ENCODE measurements around the gene MPZL1.
"Not testable (repeated sequence)": the region's sequence is repeated elsewhere in the genome, so short reads cannot be mapped to it uniquely, and the experiment has no call there.

Gene MPZL1

DNA sequence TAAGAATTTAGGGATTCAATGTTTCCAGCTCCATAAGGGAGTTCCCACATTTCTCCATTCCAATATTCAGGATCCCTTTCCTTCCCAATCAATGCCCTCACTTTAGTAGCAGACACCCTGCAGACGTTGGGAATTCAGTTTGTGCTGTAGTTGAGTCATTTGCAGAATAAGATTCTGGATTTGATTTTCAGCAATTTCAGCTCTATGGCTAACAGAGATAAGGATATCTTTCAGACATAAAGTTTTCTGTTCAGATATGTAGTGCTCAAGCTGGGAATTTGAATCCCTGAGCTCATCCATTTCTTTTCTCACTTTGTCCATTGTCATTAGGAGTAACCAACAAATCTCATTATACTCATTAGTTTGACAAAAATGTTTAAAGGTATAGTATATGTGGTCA, 13.1 kb downstream of the MPZL1 start:
- DNase-seq (ENCODE audit: low spot score), result no peak
- TF ChIP-seq, protein P1, sequence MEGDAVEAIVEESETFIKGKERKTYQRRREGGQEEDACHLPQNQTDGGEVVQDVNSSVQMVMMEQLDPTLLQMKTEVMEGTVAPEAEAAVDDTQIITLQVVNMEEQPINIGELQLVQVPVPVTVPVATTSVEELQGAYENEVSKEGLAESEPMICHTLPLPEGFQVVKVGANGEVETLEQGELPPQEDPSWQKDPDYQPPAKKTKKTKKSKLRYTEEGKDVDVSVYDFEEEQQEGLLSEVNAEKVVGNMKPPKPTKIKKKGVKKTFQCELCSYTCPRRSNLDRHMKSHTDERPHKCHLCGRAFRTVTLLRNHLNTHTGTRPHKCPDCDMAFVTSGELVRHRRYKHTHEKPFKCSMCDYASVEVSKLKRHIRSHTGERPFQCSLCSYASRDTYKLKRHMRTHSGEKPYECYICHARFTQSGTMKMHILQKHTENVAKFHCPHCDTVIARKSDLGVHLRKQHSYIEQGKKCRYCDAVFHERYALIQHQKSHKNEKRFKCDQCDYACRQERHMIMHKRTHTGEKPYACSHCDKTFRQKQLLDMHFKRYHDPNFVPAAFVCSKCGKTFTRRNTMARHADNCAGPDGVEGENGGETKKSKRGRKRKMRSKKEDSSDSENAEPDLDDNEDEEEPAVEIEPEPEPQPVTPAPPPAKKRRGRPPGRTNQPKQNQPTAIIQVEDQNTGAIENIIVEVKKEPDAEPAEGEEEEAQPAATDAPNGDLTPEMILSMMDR (IDR thresholded peaks at IDR 0.05; ENCODE audit: extremely low read depth, missing control alignments), result no peak

DNA sequence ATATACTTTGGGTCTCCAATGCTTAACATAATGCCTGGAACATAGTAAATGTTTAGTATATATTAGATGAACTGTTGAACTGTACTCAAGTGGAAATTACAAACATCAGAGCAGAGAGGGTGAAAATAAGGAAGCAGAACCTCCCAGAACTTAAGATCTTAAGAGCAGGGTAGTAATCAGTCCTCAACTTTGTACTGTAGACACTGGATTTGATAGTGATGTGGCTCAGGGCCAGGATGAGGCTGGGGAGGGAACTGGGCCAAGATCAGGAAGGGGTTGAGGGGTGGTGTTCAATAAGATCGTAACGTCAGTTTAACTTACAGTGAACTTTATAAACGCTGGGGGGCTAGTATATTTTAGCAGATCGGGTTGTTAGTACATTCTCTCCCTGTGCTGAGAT, 15.4 kb downstream of the MPZL1 start:
- no peak for DNase-seq (ENCODE audit: low spot score)

DNA sequence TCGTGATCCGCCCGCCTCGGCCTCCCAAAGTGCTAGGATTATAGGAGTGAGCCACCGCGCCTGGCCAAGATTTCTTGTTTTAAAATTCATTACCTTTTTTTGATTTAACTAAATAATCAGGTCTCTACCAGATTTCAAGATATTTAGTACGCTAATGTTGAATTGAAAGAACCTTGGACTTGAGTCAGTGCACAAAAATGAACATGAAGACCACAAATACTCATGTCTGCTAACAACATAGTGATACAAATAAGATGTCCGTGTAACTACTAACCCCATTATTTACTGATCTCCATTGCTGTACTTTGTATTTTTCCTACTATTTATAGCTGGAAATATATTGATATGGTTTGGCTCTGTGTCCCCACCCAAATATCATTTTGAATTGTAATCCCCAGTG, 16.4 kb downstream of the MPZL1 start:
- no peak for DNase-seq (ENCODE audit: low spot score)
- TF ChIP-seq, protein P1 (IDR thresholded peaks at IDR 0.05; ENCODE audit: extremely low read depth, missing control alignments), result no peak

More for the DNA sequence above, 15.4 kb downstream of the MPZL1 start:
- TF ChIP-seq, protein P1 (IDR thresholded peaks at IDR 0.05; ENCODE audit: extremely low read depth, missing control alignments), result no peak

DNA sequence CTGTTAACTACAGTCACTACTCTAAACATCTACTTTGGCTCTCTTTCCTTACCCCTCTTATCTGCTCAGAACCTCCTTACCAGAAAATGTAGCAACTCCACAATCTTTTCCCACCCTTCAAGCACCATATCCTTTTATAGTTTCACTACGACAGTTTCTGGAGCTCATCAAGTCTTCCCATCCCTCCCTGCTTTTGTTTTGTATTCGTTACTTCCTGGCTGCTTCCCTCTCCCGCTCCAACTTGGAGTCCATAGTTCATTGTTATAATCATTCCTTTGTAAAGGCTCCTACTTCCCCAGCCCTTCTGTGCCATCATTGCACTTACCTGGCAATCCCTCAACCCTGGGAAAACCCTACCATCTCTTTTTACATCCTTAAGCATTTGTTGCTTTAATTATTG, 18.0 kb downstream of the MPZL1 start:
- TF ChIP-seq, protein P1 (IDR thresholded peaks at IDR 0.05; ENCODE audit: extremely low read depth, missing control alignments), result no peak
- DNase-seq (ENCODE audit: low spot score), result no peak

DNA sequence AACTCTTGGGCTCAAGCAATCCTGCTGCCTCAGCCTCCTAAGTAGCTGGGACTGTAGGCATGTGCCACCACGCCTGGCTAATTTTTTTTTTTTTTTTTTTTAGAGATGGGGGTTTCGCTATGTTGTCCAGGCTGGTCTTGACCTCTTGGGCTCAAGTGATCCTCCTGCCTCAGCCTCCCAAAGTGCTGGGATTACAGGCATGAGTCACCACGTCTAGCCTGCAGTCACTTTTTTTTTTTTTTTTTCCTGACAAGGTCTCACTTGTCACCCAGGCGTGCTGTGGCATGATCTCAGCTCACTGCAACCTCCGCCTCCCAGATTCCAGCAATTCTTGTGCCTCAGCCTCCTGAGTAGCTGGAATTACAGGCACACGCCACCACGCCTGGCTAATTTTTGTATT, 19.3 kb downstream of the MPZL1 start:
- DNase-seq (ENCODE audit: low spot score), result not testable (repeated sequence)

DNA sequence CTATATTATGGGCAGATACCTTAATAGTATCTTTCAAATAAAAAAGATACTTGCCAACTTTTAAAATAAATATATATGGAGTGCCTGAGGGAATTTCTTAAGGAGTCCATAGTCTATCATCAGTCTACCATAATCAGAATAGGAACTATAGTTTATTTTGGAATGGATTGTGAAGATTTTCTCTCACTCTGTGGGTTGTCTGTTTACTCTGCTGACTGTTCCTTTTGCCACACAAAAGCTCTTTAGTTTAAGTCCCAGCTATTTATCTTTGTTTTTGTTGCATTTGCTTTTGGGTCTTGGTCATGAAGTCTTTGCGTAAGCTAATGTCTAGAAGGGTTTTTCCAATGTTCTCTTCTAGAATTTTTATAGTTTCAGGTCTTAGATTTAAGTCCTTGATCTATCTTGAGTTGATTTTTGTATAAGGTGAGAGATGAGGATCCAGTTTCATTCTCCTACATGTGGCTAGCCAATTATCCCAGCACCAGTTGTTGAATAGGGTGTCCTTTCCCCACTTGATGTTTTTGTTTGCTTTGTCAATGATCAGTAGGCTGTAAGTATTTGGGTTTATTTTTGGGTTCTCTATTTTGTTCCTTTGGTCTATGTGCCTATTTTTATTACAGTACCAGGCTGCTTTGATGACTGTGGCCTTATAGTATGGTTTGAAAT, 20.7 kb downstream of the MPZL1 start:
- DNase-seq (ENCODE audit: low spot score), result not testable (repeated sequence)

DNA sequence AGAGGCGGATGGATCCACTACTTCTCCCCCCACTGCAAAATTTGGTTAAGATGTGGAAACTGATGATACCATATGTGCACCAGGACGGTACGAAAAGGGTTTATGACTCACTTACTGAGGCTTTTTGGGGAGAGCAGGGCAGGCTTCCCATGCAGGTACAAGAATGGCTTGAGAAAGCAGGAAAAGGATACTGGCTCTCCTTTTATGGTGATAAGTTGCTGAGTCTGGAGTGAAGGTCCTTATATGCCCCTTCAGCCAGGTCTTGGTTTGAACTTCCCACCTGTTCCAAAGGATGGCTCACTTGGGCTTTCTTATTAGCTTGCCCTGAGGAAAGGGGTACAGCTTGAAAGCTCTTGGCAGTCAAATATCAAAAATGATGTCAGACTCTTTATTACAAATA, 23.1 kb downstream of the MPZL1 start:
- TF ChIP-seq, protein P1 (IDR thresholded peaks at IDR 0.05; ENCODE audit: extremely low read depth, missing control alignments), result no peak
- no peak for DNase-seq (ENCODE audit: low spot score)

DNA sequence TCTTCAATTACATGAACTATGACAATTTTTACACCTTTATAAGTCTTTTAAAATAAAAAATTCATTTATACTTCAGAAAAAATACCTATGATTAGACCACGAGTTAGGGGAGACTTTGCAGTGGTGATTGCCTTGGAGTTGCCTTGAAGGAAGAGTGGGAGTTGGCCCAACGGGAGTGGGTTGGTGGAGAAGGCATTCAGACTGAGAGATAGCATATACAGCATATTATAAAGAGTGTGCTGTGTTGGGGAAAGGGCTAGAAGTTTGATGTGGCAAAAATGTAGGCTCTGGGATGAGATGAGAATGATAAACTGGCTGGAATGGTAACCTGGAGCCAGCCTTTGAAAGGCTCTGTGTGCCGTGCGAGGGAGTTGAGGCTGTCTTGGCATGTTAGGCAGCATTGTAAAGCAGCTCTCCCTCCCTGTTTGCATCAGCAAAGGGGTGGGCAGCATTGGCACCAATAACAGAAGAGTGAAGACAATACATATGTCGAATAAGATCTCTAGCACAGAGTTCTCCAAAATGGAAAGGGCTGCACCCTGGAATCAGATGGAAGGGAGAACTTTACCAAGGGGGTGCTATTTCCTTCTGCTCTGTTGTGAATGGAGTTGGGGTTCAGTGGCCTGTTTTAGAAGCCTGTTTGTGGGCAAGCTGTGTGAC, 24.4 kb downstream of the MPZL1 start:
- no peak for DNase-seq (ENCODE audit: low spot score)

More for the DNA sequence above, 24.4 kb downstream of the MPZL1 start:
- TF ChIP-seq, protein P1 (IDR thresholded peaks at IDR 0.05; ENCODE audit: extremely low read depth, missing control alignments), result no peak
